ENCODE results near the gene NEMP1.

Gene NEMP1

DNA sequence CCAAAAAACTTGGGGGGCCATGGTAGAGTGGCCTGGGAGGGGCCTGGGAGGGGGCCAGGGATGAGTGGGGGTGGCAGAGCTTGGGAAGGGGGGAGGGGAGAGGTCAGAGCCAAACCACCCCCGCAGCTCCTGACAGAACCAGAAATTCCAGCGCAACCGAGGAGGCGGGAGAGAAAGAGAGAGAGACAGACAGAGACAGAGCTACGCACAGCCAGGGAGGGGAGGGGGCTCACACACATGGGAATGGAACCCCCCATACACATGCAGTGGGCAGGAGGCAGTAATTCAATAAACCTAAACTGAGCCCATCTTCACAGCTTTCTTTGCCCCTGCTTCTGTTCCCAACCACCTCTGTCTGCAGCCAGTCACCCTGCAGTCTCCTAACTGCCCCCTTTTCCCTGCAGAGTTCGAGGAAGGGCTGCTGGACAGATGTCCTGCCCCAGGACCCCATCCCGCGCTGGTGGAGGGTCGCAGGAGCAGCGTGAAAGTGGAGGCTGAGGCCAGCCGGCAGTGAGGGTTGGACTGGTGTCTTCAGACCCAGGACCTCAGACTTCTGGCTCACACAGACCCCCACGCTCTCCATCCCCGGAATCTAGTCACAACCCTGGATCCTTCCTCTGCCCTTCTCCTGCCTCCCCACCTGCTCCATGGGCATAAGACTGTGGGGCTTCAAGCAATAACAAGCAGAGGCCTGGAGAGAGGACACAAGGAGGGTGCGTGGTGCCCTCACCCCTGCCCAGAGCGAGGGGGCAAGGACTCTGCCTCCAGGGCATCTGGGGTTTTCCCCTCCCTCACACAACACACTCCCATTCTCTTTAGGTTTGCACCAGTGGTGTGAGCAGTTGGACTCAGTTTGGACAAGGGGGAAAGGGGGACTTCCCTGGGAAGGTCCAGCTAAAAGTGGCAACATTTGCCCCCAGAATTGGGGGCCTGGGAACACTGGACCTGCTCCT, 15.9 kb upstream of the NEMP1 start:
- no peak for DNase-seq (ENCODE audit: low read depth)
- TF ChIP-seq, protein P1, sequence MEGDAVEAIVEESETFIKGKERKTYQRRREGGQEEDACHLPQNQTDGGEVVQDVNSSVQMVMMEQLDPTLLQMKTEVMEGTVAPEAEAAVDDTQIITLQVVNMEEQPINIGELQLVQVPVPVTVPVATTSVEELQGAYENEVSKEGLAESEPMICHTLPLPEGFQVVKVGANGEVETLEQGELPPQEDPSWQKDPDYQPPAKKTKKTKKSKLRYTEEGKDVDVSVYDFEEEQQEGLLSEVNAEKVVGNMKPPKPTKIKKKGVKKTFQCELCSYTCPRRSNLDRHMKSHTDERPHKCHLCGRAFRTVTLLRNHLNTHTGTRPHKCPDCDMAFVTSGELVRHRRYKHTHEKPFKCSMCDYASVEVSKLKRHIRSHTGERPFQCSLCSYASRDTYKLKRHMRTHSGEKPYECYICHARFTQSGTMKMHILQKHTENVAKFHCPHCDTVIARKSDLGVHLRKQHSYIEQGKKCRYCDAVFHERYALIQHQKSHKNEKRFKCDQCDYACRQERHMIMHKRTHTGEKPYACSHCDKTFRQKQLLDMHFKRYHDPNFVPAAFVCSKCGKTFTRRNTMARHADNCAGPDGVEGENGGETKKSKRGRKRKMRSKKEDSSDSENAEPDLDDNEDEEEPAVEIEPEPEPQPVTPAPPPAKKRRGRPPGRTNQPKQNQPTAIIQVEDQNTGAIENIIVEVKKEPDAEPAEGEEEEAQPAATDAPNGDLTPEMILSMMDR (IDR thresholded peaks at IDR 0.05; ENCODE audit: control insufficient read depth, insufficient read depth, low read depth, low read length, missing control alignments): no peak
- no peak overlapping the region for H3K4me3 ChIP-seq (ENCODE audit: control insufficient read depth, low read depth, low read length)

DNA sequence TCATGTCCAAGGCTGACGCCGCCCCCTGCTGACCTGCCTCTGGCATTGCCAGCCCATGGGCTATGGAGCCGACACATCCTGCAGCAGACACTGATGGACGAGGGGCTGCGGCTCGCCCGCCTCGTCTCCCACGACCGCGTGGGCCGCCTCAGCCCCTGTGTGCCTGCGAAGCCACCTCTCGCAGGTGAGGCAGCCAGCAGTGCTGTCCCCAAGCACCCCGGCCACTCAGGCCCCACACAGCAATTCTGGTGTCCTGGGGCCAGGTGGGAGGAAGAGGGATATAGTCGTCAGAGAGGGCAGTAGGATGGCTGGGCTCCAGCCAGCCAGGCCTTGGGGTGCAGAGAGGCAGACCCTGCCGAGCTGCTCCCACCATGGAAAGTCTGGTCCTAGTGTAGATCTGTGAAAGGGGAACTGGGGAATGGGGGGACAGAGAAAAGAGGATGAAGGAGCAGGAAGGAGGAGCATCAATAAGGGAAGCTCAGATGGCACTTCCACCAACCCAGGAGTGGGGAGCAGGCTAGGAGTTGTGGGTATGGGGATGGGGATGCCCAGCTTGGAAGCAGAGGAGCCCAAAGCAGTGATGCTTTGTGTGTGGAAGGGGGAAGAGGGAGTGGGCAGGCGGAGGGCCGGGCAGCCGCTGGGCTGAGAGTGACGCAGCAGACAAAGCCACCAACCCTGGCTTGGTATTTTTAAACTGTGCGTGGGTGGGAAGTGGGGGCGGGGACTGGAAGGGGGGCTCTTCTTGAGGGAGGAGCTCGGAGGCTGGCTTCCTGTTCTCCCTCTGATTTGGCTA, 15.0 kb upstream of the NEMP1 start:
- TF ChIP-seq, protein P1 (IDR thresholded peaks at IDR 0.05; ENCODE audit: control insufficient read depth, insufficient read depth, low read depth, low read length, missing control alignments): peak; percentile 66
- peak; percentile 62 for DNase-seq (ENCODE audit: low read depth)
- no peak overlapping the region for H3K4me3 ChIP-seq (ENCODE audit: control insufficient read depth, low read depth, low read length)

DNA sequence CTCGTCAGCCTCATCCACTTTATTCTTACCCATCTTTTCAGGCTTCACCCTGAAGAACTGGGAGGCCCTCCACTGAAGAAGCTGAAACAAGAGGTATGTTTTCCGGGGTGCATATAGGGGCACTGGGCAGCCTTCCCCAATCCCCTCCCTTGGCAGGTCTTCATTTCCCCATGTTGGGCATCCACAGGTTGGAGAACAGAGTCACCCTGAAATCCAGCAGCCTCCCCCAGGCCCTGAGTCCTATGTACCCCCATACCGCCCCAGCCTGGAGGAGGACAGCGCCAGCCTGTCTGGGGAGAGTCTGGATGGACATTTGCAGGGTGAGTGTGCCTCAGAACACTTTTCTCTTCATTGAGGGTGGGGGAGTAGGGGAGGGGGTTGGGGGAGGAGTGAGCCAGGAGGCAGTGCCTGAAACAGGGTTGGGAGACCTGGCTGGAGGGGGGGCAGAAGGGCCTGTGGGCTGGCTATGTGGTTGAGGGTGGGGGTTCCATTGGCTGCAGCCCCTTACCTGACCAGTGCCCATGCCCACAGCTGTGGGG, 14.4 kb upstream of the NEMP1 start:
- H3K4me3 ChIP-seq (ENCODE audit: control insufficient read depth, low read depth, low read length): no peak overlapping the region; the same call in 1 of the 2 replicates
- TF ChIP-seq, protein P1 (IDR thresholded peaks at IDR 0.05; ENCODE audit: control insufficient read depth, insufficient read depth, low read depth, low read length, missing control alignments): no peak
- DNase-seq (ENCODE audit: low read depth): no peak

DNA sequence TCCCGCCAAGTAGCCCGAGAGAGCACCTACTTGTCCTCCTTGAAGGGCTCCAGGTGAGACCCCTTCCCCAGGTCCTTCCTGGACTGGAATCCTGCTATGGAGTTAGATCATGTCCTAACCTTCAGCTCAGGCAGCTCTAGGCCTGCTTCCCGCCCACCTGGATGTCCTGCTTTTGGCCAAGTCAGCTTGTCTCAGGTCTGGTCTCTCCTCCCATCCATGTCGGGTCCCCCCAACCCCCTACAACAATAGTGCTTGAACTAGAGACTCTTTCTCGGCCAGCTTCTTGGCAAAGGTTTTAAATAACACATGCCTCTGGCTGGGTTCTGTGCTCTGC, 13.9 kb upstream of the NEMP1 start:
- TF ChIP-seq, protein P1 (IDR thresholded peaks at IDR 0.05; ENCODE audit: control insufficient read depth, insufficient read depth, low read depth, low read length, missing control alignments): no peak
- H3K4me3 ChIP-seq (ENCODE audit: control insufficient read depth, low read depth, low read length): no peak overlapping the region
- DNase-seq (ENCODE audit: low read depth): no peak

DNA sequence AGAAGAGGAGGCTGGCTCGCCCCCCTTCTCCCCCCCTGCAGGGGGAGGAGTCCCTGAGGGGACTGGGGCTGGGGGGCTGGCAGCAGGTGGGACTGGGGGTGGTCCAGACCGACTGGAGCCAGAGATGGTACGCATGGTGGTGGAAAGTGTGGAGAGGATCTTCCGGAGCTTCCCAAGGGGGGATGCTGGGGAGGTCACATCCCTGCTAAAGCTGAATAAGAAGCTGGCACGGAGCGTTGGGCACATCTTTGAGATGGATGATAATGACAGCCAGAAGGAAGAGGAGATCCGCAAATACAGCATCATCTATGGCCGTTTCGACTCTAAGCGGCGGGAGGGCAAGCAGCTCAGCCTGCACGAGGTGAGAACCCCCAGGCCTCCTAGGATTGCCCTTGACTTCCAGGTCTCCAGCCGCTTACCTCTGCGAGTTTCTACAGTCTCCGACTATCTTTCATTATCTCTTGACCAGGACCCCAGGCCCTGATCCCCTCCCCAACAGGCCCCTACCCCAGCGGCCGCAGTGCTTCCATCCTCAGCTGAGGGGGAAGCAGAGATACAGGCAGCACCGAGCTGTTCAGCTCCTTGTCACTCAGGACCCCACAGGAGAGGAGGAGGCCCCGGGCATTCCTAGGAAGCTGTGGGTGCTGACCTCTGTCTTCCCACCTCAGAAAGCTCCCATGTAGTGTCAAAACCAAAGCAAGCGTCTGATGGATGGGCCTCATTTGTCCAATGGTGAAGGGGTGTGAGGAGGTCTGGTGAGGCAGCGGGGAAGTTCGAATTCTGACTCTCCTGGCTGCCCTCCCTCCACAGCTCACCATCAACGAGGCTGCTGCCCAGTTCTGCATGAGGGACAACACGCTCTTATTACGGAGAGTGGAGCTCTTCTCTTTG, 13.3 kb upstream of the NEMP1 start:
- TF ChIP-seq, protein P1 (IDR thresholded peaks at IDR 0.05; ENCODE audit: control insufficient read depth, insufficient read depth, low read depth, low read length, missing control alignments): no peak
- no peak for DNase-seq (ENCODE audit: low read depth)
- peak overlapping the region; percentile 86 for H3K4me3 ChIP-seq (ENCODE audit: control insufficient read depth, low read depth, low read length)
